Activated CD8-positive, alpha-beta memory T cell treated with anti-CD3 and anti-CD28 coated beads for 36 hours (primary cell): ENCODE data around the gene PIGN. TPM values are rescaled to one million over a fixed set of nuclear protein-coding genes. Genes with fewer than 3 reads are reported as not detected.
"Not testable (repeated sequence)": the region's sequence is repeated elsewhere in the genome, so short reads cannot be mapped to it uniquely, and the experiment has no call there.

Source experiments
- CTCF ChIA-PET: fragments of 350-600 bp; sonication (Branson Sonifier 250); formaldehyde crosslinking; loops from one replicate; lab custom pipeline; 2021; ENCODE audit warnings: antibody characterized with exemption; lab: Charles Lee
- POLR2A ChIA-PET: fragments of 350-600 bp; sonication (Branson Sonifier 250); formaldehyde crosslinking; loops from one replicate; lab custom pipeline; 2021; ENCODE audit warnings: antibody characterized with exemption; lab: Charles Lee
- total RNA-seq, 2 experiments: library from RNA; stranded (reverse); gene quantifications; one replicate each; pipeline ENCODE4 v1.2.3, GENCODE V29; 2021

Gene PIGN
- total RNA-seq, 2 experiments from 2014 or later, result 23.0 to 24.8 TPM

DNA sequence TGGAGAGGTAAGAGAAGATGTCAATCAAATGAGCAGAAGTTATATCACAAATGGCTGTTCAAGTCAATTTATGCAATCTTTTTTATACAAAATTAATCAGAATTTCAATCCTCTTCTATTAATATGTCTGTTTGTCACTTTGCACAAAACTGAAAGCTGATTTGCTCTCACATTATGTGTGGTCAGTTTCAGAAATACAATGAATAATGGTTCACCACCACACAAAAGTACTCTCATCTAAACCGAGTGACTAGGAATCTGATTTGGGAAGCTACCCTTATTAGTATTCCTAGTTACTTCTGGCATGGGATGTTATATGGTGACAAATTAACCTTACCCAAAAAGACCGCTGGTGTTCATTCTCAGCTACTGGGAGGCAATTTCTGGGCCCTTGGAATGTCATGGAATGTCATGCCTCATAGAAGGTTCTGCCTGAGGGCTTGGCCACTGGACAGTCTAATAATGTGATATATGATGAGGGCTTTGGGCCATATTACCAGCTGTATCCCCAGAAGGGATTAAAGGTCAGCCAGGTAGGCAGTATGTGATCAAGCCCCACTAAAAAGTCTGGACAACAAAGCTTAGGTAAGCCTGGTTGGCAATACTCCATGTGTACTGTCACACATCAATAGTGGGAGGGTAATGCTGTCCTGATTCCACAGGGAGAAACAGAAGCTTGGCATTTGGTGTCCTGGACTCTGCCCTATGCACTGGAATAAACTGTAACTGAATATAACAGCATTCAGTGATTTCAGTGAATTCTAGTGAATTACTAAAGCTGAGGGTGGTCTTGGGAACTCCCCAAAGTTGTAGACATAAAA lies 113.2 kb downstream of the PIGN start:
- CTCF ChIA-PET, result no interaction called here
- POLR2A ChIA-PET, result no interaction called here

DNA sequence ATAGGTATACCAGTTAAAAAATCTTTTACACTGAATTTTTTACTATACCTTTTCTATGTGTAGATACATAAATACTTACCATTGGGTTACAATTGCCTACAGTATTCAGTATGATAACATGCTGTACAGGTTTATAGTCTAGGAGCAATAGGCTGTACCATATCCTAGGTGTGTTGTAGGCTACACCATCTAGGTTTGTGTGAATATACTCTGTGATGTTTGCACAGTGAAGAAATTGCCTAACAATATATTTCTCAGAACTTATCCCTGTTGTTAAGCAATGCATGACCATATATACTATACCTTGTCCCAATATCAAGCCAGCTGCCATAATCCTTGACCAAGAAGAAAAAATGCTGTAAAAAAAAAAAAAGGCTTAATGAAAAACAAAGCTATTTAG lies 114.5 kb downstream of the PIGN start:
- ChIA-PET POLR2A (no interaction called here), CTCF (no interaction called here)

DNA sequence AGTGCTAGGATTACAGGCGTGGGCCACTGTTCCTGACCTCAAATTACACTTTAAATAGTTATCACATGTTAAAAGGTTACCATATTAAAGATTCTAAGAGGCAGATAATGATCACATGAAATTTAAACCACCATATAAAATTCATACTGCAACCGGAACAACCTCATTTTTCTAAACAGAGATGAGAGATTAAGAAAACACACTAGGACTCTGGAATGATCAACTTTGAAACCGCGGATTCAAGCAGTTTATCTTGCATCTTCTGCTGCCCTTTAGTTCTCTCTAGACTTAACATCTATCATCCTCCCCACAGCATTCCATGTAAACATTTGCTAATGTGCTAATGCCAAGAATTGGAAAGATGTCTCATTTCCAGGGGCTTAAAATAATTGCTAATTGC lies 115.8 kb downstream of the PIGN start:
- CTCF ChIA-PET, result no interaction called here
- POLR2A ChIA-PET, result no interaction called here

DNA sequence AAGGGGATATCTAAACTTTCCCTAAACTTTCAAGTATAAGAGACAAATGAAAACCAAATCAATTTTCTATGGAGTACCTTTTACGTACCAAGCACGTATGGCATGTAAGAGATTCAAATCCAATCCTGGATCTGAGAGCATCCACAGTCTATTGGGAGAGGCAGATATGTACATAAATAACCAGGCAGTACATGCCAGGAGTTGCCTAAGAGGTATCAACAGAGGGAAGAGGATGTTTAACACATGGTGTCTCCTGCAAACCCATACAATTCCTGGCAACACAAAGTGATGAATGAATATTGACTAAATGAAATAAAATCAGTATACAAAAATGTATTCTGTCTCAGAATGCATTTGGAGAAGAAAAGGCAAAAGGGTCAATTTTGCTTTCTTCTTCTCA lies 116.6 kb downstream of the PIGN start:
- ChIA-PET POLR2A (no interaction called here), CTCF (no interaction called here)

DNA sequence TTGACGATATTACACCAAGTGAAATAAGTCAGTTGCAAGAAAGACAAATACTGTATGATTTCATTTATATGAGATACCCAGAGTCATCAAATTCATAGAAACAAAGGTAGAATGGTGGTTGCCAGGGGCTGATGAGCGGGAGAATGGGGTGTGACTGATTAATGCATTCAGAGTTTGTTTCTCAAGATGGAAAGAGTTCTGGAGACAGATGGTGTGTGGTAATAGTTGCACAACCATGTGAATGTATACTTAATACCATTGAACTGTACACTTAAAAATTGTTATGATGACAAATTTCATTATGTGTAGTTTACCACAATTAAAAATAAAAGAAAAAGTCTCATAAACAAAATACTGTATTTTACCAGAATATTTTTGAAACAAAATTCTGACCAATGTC lies 117.3 kb downstream of the PIGN start:
- POLR2A ChIA-PET, result no interaction called here
- CTCF ChIA-PET, result no interaction called here

DNA sequence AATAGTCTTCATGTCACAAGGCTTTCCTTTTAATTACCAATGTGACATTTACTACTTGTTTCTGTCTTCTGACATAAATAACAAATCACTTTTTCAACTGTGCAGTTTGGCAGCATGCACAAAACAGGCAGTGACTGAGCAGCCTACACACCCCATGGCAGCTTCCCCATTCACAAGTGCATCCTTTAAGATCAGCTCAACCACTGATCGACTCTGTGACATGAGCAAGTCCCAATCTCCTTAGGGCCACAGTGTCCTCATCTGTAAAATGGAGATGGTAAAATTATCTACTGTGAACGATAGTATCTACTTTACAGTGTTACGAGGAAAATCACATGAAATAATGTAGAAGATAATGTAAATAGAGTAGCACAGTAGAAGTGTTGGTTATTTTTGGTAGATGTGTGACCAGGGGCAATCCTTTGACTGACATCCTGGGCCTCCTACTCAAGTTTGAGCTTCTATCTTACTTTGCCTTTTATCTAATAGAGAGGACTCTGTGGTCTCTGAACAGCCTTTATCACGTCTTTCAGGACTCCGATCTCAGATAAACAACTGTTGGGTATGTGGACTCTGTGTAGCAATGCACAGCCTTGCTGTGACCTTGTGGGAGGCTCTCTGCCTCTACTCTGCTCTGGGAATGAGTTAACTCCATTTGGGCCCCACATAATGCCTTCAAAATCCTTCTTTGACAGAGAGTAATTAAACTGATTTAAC lies 120.6 kb downstream of the PIGN start:
- ChIA-PET POLR2A (no interaction called here), CTCF (no interaction called here)

DNA sequence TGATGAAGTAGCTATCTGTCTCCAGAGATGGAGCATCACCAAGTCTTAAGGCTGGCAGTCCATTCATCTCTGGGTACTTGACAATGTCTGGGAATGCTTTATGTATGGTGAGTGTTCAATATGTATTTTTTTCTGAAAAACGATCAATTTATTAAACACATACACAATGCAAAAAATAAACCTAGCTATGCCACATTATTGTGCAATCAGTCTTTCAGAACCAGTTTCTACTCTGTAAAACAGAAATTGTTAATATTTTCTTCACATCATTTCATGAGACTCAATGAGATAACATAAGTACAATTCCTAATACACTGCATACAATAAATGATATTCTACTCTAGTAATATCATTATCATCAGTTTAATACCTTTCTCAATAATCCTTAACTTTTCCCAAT lies 122.5 kb downstream of the PIGN start:
- ChIA-PET CTCF (no interaction called here), POLR2A (no interaction called here)

DNA sequence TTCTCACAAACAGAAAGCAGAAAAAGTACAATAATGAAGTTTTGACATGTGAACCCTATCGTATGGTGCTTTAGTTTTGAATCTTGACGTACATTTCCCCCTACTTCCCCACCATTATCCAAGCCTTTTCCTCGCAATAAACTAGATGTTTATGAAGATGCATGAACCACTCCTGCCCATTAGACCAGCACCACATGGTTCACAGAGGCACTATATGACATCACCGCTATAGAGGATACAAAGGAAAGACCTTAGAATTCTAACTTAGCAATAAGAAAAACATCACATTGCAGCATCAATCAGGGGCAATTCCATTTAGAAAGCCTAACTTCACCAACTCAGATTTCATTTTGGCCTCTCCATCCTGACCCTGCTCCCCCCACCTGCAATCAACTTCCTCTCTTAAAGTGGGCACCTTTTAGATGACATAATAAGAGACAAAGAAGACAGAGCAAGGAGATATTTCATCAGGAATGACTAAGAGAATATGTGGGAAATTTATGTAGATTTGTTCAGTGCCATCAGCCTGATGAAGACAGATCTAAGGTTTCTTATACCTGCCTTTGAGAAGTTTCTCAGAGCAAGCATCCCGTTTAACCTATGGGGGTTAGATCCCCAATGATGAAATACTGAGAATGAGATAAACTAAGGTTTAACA lies 124.9 kb downstream of the PIGN start:
- ChIA-PET CTCF (no interaction called here), POLR2A (no interaction called here)

DNA sequence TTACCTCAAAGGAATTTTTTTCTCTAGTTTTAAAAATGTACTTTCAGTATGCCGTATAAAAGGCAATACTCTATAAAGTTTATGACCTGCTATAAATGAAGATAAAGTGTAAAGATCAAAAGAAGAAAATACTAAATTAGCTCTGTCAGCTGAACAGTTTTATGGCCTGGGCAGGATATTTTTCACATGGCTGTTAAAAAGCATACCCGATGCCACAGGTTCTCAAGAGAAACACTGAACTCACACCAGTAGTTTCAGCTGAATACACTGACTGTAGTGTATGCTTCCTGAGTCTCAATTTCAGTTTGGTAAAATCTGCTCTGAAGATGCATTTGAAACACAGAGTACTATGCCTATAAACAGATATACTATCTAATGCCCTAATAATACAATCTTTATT lies 126.0 kb downstream of the PIGN start:
- POLR2A ChIA-PET, result no interaction called here
- CTCF ChIA-PET, result no interaction called here

DNA sequence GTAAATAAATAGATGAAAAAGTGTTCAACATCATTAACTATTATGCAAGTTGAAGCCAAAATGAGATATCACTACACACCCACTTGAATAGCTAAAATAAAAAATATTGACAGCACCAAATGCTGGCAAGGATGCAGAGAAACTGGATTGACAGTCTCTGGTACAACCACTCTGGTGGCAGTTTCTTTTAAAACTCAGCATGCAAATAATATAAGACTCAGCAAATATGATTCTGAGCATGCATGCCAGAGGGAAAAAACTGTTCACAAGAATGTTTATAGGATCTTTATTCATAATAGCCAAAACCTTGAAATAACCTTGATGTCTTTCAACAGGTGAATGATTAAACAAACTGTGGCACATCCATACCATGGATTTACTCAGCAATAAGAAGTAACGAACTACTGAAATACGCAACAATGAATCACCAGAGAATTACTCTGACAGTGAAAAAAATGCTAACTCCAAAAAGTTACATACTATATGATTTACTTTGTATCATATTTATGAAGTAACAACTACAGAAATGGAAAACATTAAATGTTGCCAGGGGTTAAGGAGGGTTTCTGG lies 131.8 kb downstream of the PIGN start:
- POLR2A ChIA-PET, result no interaction called here
- CTCF ChIA-PET, result no interaction called here

DNA sequence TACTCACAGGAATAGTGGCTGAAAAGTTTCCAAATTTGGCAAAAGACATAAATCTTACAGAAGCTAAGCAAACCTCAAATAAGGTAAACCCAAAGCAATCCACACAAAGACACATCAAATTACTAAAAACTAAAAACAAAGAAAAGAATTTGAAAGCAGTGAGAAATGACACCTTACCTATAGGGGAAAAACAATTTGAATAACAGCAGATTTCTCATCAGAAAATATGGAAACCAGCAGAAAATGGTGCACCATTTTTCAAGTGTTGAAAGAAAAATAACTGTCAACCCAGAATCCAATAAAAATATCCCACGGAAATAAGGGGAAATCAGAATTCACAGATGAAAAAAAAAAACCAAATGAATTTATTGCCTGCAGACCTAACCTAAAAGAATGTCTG lies 138.6 kb downstream of the PIGN start:
- ChIA-PET CTCF (no interaction called here), POLR2A (no interaction called here)

DNA sequence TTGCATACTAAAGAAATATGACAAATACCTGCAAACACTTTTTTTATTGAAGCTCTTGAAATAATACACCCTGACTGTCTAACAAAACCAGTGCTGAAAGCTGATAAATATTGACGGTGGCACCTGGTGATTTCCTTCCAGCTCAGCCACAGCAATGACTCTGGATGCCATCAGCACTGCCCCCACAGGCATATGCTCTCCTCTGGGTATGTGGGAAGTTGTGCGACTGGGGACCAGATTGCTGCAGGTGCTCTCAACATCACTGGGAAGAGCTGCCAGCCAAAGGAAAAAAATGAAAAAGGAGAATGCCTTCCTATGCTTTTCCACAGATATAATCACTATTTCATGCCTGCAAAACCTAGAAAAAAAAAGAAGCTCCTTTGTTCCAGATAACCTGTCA lies 141.5 kb downstream of the PIGN start:
- ChIA-PET CTCF (no interaction called here), POLR2A (no interaction called here)

DNA sequence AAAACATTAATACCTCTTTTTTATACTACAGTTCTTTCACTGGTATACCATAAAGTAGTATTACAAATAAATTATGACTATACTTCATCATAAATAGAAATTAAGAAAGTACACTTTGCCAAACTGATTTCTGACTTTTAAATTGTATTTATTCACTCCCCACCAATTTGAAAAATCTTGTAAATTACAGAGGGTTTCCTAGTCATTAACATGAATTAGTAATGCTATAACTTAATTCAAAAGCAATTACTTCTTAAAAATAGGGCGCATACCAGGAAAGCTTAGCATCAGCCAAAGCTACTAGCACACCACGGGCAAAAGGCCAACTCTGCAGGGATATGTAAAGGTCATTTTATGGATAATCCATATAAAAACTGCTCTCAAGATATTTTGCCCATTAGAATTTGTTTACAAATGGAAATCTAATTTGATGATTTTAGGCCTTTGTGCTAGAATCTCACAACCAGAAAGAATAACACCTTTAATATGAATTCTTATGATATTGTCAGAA lies 142.3 kb downstream of the PIGN start:
- ChIA-PET POLR2A (no interaction called here), CTCF (no interaction called here)

DNA sequence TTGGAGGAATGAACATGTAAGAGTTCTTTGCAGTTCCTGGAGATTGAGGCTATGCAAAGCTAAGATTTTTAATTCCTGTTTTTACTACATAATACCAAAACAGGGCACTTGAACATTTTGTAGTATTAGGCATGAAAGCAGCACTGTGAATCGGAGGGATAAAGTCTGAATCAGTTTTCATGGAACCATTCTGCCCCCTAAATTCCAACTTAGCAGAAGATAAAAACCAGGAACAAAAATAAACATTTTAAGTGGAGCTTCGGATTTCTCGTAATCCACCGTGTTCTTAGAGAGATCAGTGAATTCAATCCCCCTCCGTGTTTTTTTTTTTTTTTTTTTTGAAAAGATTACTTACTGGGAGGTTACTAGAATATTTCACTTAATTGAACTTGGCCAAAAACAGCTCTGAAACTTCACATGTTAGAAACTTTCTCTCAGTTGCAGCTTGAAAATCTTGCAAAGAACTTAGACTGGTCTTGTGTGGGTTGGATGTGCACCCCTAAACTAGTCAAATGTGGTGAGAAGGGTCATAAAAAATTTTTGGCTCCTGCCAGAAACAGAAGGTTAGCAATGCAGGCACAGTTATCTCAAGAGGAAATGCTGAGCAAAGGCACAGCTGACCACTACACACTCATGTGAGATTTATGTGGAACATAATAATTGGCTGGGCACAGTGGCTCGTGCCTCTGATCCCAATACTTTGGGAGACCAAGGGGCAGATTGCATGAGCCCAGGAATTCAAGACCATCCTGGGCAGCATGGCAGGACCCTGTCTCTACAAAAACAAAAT lies 148.7 kb downstream of the PIGN start:
- POLR2A ChIA-PET, result no interaction called here
- CTCF ChIA-PET, result no interaction called here

DNA sequence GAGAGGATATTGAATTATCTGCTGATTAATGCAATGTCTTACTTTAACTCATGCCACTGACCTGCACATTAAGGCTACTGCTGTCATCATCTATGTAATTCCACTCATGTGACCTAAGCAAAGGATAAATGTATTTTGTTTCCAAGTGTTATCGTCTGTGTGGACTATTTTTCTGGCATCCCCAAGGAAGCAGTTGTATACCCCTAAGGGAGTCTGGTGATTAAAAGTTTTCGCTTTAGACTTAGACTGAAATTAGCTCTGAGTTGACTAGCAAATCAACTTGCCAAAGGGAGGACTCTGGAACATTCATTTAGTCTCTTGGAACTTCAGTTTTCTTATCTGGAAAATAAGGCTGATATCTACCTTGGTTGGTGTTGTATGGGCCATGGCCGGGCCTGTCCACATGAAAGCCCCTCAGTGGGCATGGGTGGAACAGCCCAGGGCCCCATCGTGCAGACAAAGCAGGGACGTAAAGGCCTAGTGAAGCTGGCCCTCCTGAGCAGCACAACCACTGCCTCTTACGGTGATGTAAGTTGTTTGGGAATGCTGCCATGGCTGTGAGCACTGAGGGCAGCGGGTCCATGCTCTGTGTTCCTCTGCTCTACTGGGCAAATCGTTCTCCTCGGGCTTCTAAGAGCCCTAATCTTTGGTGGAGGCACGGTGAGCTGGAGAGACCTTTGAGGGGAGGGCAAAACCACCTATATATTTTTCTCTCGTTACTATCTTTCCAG lies 149.7 kb downstream of the PIGN start:
- POLR2A ChIA-PET, result no interaction called here
- CTCF ChIA-PET, result no interaction called here

DNA sequence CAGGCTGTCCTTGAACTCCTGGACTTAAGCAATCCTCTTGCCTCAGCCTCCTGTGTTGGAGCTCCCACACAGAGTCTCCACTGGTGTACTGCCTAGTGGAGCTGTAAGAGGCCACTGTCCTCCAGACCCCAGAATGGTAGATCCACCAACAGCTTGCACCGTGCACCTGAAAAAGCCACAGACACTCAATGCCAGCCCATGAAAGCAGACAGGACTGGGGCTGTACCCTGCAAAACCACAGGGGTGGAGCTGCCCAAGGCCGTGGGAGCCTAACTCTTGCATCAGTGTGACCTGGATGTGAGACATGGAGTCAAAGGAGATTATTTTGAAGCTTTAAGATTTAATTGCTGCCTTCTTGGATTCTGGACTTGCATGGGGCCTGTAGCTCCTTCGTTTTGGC lies 152.6 kb downstream of the PIGN start:
- CTCF ChIA-PET, POLR2A ChIA-PET: not testable (repeated sequence)

DNA sequence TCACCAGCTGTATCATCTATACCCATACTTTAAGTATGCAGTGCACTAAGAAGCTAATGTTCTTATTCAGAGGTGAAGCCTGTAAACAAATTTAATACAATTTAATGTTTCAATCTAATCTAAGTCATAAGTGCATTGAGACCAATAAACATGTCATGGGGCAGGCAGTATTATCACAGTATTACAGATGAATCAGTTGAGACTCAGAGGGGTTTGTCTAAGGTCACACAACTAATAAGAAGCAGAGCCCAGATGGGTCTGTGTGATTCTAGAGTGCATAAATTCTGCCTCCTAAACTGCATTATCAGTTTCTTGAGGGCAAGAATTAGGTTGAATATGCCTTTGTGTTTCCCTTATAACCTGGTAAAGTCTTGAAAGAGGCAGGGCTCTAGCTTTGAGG lies 153.1 kb downstream of the PIGN start:
- CTCF ChIA-PET, result no interaction called here
- POLR2A ChIA-PET, result no interaction called here

DNA sequence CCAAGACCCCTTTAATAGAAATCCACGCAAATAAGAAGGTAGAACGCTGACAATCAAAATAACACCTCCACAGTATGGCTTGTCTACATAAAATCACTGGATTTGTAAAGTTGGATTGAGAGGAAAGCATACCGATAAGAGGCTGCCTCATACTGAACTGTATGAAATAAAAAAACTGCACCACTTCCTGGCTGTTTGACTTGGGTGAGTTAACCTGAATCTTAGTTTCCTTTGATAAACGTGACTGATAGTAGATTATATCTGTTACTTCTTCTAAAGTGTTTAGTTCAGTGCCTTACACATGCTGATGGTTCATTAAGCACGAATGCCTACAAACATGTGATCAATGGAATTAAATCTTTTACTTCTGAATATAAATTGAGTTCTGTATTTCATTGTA lies 153.6 kb downstream of the PIGN start:
- POLR2A ChIA-PET, result no interaction called here
- CTCF ChIA-PET, result no interaction called here
